Adrenal gland (tissue), 12 donors: Measurements from ENCODE around the gene DBT. TPM values are rescaled to one million over a fixed set of nuclear protein-coding genes. Genes with fewer than 3 reads are reported as not detected.
A peak's percentile ranks its signal among the peaks of the same experiment; 100 is the strongest.

Source experiments
- DNase-seq, 7 donors: peaks; one replicate each; pipeline ENCODE4 v3.0.0-alpha.2; 2019 to 2020
- H3K27ac ChIP-seq, 5 donors: fragments of 200-600 bp; sonication (generic) in 4 of 5; 1 replicate in 3 of 5; 2 replicates in 2 of 5; pipeline versions ENCODE4 v1.5.1 to v1.8.0; 2016 to 2020; ENCODE audit warnings: mild to moderate bottlenecking in 1 of 5
- H3K27me3 ChIP-seq: fragments of 200-600 bp; 2 replicates; pipeline ENCODE4 v1.8.0; 2021
- H3K36me3 ChIP-seq, 2 donors: fragments of 200-600 bp; replicated peaks in 1 of 2; 1 replicate in 1 of 2; 2 replicates in 1 of 2; pipeline versions ENCODE4 v1.5.1 to v1.8.0; 2018 to 2022
- H3K4me1 ChIP-seq, 2 donors: fragments of 200-600 bp; replicated peaks in 1 of 2; 1 replicate in 1 of 2; 2 replicates in 1 of 2; pipeline versions ENCODE4 v1.5.1 to v1.8.0; 2018 to 2021
- H3K4me3 ChIP-seq, 4 donors: fragments of 200-600 bp; sonication (generic) in 3 of 4; one replicate each; pipeline ENCODE4 v1.5.1; 2016 to 2018
- H3K9me3 ChIP-seq, 3 donors: fragments of 200-600 bp; sonication (generic) in 1 of 3; replicated peaks in 1 of 3; 1 replicate in 2 of 3; 2 replicates in 1 of 3; pipeline versions ENCODE4 v1.5.1 to v1.8.0; 2016 to 2021
- POLR2A ChIP-seq, 2 donors: fragments of 450-650 bp; IDR thresholded peaks; one replicate each; pipeline ENCODE4 v1.6.1; 2017; ENCODE audit warnings: antibody characterized with exemption in 2 of 2, mild to moderate bottlenecking in 2 of 2, moderate library complexity in 1 of 2
- WGBS, 4 donors: extraction: QIAGEN DNeasy Blood & Tissue Kit in 2 of 4; methylation state at CpG; one replicate each; pipeline versions ENCODE4 v1.1.5 to v1.1.7; 2013 to 2017; 5-methylcytosine and 5-hydroxymethylcytosine counted together
- intact Hi-C, 2 donors: fragments of 100-400 bp; cut with DNase I; formaldehyde crosslinking; loops; one replicate each; pipeline versions ENCODE4 v1.14.1 to v1.15.0; 2022 to 2023
- polyA plus RNA-seq, 3 donors: library from polyadenylated mRNA; stranded (reverse); fragments of 200-250 nt in 2 of 3; fragments of 350-450 nt in 1 of 3; fragmentation: Illumina TruSeq in 1 of 3; extraction: RNeasy Lipid Tissue Mini Kit (QIAGEN cat#74804) in 1 of 3; gene quantifications; one replicate each; pipeline ENCODE4 v1.2.3, GENCODE V29; 2013 to 2014
- total RNA-seq, 9 donors: library from RNA; depleted of rRNA in 4 of 9; stranded (reverse); fragments of >200 nt in 4 of 9; fragments of 120-200 nt in 1 of 9; fragmentation: NEBNext Ultra II Directional in 1 of 9; extraction: Animal tissue kit (Norgen Biotek cat#: 25700) in 1 of 9; gene quantifications; one replicate each; pipeline versions ENCODE4 v1.1.0 to v1.2.4, GENCODE V29; 2013 to 2023
- TF ChIP-seq, protein P1 (sequence below), 6 experiments: fragments of 450-650 bp in 4 of 6; fragments of 200-600 bp in 2 of 6; sonication (generic) in 1 of 6; IDR thresholded peaks; 1 replicate in 5 of 6; 2 replicates in 1 of 6; pipeline versions ENCODE4 v1.5.1 to v1.8.0; 2016 to 2021; ENCODE audit warnings: antibody characterized with exemption in 6 of 6, mild to moderate bottlenecking in 2 of 6, moderate library complexity in 1 of 6
- donor health status: healthy with polysubstance abuse.
- donor health status: Bipolar disorder and iron deficiency.
- donor health status: DM: yes; HTN: yes; CAD: no.
- donor health status: DM: no; HTN: no; CAD: no.
- donor health status: DM: no; HTN: no; CAD: no.
- donor health status: DM: yes; HTN: yes; CAD: no.

The DBT gene
- total and polyA plus RNA-seq, 12 donors: 3.1 to 44.9 (median 17.8) TPM

DNA sequence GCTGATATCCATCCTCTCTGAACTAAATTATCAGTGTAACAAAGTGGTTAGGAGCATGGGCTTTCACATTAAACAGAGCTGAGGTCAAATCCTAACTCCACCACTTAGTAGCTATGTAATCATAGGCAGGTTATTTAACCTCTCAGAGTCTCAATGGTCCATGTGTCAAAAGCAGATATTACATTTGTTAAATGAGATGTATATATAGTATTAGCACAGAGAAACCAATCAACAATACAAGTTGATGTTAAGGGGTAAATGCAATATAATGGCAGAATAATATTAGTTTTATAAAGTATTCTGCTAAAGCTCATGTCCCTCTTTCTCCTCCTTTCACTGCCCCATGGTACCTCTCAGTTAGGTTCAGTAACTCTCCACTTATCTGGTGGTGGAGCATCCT is 27.2 kb downstream of the DBT start:
- Histone ChIP-seq H3K4me1 (no peaks in the 10 kb centered on the region), H3K9me3 (peaks cover 0 to 5% (median 0%) of the 10 kb centered on the region in 3 donors), H3K27me3 (no peaks in the 10 kb centered on the region), H3K4me3 (no peak overlapping the region), H3K27ac (no peak overlapping the region), H3K36me3 (peaks cover 0 to 9% of the 10 kb centered on the region in 2 donors)
- DNase-seq: no peak
- intact Hi-C loops: no loop called here
- TF ChIP-seq POLR2A (IDR thresholded peaks at IDR 0.05): no peak
- TF ChIP-seq, protein P1, sequence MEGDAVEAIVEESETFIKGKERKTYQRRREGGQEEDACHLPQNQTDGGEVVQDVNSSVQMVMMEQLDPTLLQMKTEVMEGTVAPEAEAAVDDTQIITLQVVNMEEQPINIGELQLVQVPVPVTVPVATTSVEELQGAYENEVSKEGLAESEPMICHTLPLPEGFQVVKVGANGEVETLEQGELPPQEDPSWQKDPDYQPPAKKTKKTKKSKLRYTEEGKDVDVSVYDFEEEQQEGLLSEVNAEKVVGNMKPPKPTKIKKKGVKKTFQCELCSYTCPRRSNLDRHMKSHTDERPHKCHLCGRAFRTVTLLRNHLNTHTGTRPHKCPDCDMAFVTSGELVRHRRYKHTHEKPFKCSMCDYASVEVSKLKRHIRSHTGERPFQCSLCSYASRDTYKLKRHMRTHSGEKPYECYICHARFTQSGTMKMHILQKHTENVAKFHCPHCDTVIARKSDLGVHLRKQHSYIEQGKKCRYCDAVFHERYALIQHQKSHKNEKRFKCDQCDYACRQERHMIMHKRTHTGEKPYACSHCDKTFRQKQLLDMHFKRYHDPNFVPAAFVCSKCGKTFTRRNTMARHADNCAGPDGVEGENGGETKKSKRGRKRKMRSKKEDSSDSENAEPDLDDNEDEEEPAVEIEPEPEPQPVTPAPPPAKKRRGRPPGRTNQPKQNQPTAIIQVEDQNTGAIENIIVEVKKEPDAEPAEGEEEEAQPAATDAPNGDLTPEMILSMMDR (IDR thresholded peaks at IDR 0.05): no peak

DNA sequence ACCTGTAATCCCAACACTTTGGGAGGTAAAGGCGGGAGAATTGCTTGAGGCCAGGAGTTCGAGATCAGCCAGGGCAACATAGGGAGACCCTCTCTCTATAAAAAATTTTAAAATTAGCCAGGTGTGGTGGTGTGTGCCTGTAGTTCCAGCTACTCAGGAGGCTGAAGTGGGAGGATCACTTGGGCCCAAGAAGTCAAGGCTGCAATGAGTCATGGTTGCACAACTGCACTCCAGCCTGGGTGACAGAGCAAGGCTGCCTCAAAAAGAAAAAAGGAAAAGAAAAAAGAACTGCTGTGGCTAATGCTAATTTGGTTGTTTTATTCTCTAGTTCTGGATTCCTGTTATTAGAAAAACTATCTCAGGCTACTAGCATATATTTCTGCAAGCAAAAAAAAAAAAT is 29.8 kb downstream of the DBT start:
- Histone ChIP-seq H3K9me3 (peaks cover 0 to 5% (median 0%) of the 10 kb centered on the region in 3 donors), H3K36me3 (peaks cover 0 to 24% of the 10 kb centered on the region in 2 donors), H3K27ac (no peak overlapping the region), H3K4me1 (no peaks in the 10 kb centered on the region), H3K27me3 (no peaks in the 10 kb centered on the region), H3K4me3 (no peak overlapping the region)
- intact Hi-C loops: no loop called here
- DNase-seq: peak in 5 of 7 donors; percentile 37 to 50 (median 42)
- TF ChIP-seq, protein P1 (IDR thresholded peaks at IDR 0.05): no peak
- no peak for TF ChIP-seq POLR2A (IDR thresholded peaks at IDR 0.05)
- 92 to 100% (median 99%) methylated on average over 2 of the region's 2 CpGs for WGBS, 4 donors

GRCh38 chr1:100219457-100219856 is 30.2 kb downstream of the DBT start:
- intact Hi-C loops: no loop called here
- H3K9me3 ChIP-seq: peaks cover 0 to 5% (median 0%) of the 10 kb centered on the region in 3 donors
- H3K27me3 ChIP-seq: no peaks in the 10 kb centered on the region
- no peak overlapping the region for H3K4me3 ChIP-seq
- no peaks in the 10 kb centered on the region for H3K4me1 ChIP-seq
- H3K27ac ChIP-seq: no peak overlapping the region
- DNase-seq: no peak
- WGBS, 4 donors: 79 to 94% (median 87%) methylated on average over 5 to 6 of the region's 6 CpGs
- peaks cover 0 to 28% of the 10 kb centered on the region in 2 donors for H3K36me3 ChIP-seq
- TF ChIP-seq POLR2A (IDR thresholded peaks at IDR 0.05): no peak
- TF ChIP-seq, protein P1 (IDR thresholded peaks at IDR 0.05): no peak

DNA sequence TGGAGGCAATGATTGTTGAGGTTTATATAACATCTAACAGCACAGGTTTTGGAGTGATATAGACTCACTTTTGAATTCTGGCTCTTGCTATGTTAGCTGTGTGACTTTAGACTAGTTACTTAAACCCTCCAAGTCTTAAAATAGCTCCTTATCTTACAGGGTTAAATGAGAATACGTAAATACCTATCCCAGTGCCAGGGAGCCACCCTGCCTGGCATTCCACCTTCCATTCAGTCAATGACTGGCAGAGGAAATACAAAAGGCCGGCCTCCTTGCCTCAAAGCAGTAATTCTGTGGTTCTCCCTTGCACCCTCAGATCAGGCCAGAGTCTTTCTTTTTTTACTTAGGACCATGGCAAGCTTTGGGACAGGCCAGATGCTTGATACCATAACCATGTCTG is 31.8 kb downstream of the DBT start:
- no peaks in the 10 kb centered on the region for H3K4me1 ChIP-seq
- no peak overlapping the region for H3K4me3 ChIP-seq
- no peak for DNase-seq
- TF ChIP-seq, protein P1 (IDR thresholded peaks at IDR 0.05): no peak
- no peak for TF ChIP-seq POLR2A (IDR thresholded peaks at IDR 0.05)
- peaks cover 0 to 43% of the 10 kb centered on the region in 2 donors for H3K36me3 ChIP-seq
- 61 to 83% (median 76%) methylated on average over 2 of the region's 2 CpGs for WGBS, 4 donors
- peaks cover 0 to 5% (median 0%) of the 10 kb centered on the region in 3 donors for H3K9me3 ChIP-seq
- no peaks in the 10 kb centered on the region for H3K27me3 ChIP-seq
- intact Hi-C loops: no loop called here
- H3K27ac ChIP-seq: no peak overlapping the region
